ENCODE measurements around the gene NUDT16L1.

Gene NUDT16L1

DNA sequence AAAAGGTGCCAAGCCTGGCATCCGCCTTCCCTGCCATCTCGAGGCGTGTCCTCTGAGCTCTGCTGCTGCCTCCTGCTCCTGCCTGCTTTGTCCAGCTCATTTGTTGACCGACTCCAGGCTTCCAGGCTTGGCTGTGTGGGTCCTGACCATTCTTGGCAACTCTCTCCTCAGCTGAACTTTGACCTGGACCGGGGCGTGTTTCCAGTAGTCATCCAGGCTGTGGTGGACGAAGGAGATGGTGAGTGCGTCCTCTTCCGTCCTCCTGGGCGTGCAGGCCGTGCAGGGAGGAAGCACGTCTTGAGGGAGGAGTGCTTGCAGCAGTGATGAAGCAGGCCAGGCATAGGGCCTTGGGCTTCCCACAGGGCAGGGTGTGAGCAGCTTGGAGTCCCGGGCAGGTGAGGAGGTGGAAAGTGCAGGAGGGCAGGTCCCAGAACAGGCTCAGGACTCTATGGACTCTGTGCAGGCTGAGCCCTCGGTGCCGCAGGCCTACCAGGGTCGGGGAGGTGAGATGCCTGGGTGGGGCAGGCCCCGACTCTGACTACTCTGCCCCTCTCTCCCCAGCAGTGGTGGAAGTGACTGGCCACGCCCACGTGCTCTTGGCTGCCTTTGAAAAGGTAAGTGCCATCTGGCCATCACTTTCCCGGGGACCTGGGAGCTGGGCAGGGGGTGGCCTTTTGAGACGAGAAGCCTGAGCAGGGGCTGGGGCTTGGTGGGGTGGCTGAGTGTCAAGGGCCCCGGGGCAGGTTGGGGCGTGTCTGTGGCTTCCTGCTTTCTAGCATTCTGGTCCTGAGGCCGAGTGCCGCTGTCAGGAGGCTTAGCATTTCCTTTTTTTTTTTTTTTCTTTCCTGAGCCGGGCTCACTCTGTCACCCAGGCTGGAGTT lies 28.6 kb upstream of the NUDT16L1 start:
- no peak overlapping the region for H3K9ac ChIP-seq (ENCODE audit: low read length)
- H3K4me2 ChIP-seq (ENCODE audit: low read length) = no peak overlapping the region
- H3K9me3 ChIP-seq (ENCODE audit: low read length) = no peaks in the 10 kb centered on the region
- no peaks in the 10 kb centered on the region for H3K79me2 ChIP-seq (ENCODE audit: insufficient read depth, low read length)
- peaks cover 44% of the 10 kb centered on the region for H3K36me3 ChIP-seq (ENCODE audit: insufficient read depth, low read length)
- no peak overlapping the region for H3K4me3 ChIP-seq (ENCODE audit: low read depth, low read length, poor library complexity, severe bottlenecking)
- no peaks in the 10 kb centered on the region for H3K27me3 ChIP-seq (ENCODE audit: insufficient read depth, low read length)
- H3K4me1 ChIP-seq (ENCODE audit: insufficient read depth, low read length, severe bottlenecking) = peaks cover 19% of the 10 kb centered on the region
- no peak overlapping the region for H3K27ac ChIP-seq (ENCODE audit: low read depth, low read length, poor library complexity, severe bottlenecking)
- no peaks in the 10 kb centered on the region for H3F3A ChIP-seq (ENCODE audit: insufficient read depth, low read length)
- H4K20me1 ChIP-seq (ENCODE audit: insufficient read depth, low read length) = no peaks in the 10 kb centered on the region
- H2AFZ ChIP-seq (ENCODE audit: low read length) = no peak overlapping the region
- no peaks in the 10 kb centered on the region for H3K9me2 ChIP-seq (ENCODE audit: low read depth, low read length)
- TF ChIP-seq, protein P1, sequence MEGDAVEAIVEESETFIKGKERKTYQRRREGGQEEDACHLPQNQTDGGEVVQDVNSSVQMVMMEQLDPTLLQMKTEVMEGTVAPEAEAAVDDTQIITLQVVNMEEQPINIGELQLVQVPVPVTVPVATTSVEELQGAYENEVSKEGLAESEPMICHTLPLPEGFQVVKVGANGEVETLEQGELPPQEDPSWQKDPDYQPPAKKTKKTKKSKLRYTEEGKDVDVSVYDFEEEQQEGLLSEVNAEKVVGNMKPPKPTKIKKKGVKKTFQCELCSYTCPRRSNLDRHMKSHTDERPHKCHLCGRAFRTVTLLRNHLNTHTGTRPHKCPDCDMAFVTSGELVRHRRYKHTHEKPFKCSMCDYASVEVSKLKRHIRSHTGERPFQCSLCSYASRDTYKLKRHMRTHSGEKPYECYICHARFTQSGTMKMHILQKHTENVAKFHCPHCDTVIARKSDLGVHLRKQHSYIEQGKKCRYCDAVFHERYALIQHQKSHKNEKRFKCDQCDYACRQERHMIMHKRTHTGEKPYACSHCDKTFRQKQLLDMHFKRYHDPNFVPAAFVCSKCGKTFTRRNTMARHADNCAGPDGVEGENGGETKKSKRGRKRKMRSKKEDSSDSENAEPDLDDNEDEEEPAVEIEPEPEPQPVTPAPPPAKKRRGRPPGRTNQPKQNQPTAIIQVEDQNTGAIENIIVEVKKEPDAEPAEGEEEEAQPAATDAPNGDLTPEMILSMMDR (IDR thresholded peaks at IDR 0.05; ENCODE audit: low read length) = no peak
- no peak for TF ChIP-seq EZH2 (IDR thresholded peaks at IDR 0.05; ENCODE audit: borderline replicate concordance, low read length)

DNA sequence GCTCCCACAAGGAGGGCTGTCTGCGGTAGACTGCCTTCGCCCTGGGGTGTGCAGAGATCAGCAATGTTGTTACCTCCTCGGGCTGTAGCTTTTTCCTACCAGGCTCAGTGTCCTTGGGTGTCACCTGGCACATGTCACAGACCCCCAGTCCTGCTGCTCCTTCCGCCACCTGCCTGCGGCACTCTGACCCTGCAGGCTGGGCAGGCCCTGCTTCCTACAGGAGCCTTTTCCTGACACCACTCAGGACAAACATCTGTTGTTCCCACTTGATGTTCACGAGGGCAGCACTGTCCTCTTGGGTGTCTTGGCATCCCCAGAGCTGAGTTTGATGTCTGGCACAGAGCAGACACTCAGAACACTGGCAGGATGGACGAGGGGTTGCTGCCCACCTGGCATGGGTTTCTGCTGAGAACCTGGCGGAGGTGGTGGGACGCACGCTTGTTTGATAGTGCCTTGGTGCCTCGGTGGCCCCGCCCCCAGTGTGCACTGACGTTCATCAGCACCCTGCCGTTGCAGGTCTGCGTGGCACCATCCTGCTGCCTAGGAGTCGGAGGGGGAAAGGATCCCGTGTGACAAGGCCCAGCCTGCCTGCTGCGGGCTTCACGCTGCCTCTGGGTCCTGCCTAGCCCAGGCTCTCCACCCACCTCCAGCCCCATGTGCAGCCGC lies 26.7 kb upstream of the NUDT16L1 start:
- no peak overlapping the region for H3K27ac ChIP-seq (ENCODE audit: low read depth, low read length, poor library complexity, severe bottlenecking)
- peaks cover 49% of the 10 kb centered on the region for H3K36me3 ChIP-seq (ENCODE audit: insufficient read depth, low read length)
- peaks cover 19% of the 10 kb centered on the region for H3K4me1 ChIP-seq (ENCODE audit: insufficient read depth, low read length, severe bottlenecking)
- H3K9me3 ChIP-seq (ENCODE audit: low read length) = no peaks in the 10 kb centered on the region
- TF ChIP-seq, protein P1 (IDR thresholded peaks at IDR 0.05; ENCODE audit: low read length) = no peak
- TF ChIP-seq EZH2 (IDR thresholded peaks at IDR 0.05; ENCODE audit: borderline replicate concordance, low read length) = no peak
- H3F3A ChIP-seq (ENCODE audit: insufficient read depth, low read length) = no peaks in the 10 kb centered on the region
- no peaks in the 10 kb centered on the region for H3K27me3 ChIP-seq (ENCODE audit: insufficient read depth, low read length)
- no peak overlapping the region for H3K9ac ChIP-seq (ENCODE audit: low read length)
- H3K79me2 ChIP-seq (ENCODE audit: insufficient read depth, low read length) = no peaks in the 10 kb centered on the region
- H3K4me3 ChIP-seq (ENCODE audit: low read depth, low read length, poor library complexity, severe bottlenecking) = no peak overlapping the region
- no peak overlapping the region for H2AFZ ChIP-seq (ENCODE audit: low read length)
- no peaks in the 10 kb centered on the region for H4K20me1 ChIP-seq (ENCODE audit: insufficient read depth, low read length)
- no peak overlapping the region for H3K4me2 ChIP-seq (ENCODE audit: low read length)
- H3K9me2 ChIP-seq (ENCODE audit: low read depth, low read length) = no peaks in the 10 kb centered on the region

DNA sequence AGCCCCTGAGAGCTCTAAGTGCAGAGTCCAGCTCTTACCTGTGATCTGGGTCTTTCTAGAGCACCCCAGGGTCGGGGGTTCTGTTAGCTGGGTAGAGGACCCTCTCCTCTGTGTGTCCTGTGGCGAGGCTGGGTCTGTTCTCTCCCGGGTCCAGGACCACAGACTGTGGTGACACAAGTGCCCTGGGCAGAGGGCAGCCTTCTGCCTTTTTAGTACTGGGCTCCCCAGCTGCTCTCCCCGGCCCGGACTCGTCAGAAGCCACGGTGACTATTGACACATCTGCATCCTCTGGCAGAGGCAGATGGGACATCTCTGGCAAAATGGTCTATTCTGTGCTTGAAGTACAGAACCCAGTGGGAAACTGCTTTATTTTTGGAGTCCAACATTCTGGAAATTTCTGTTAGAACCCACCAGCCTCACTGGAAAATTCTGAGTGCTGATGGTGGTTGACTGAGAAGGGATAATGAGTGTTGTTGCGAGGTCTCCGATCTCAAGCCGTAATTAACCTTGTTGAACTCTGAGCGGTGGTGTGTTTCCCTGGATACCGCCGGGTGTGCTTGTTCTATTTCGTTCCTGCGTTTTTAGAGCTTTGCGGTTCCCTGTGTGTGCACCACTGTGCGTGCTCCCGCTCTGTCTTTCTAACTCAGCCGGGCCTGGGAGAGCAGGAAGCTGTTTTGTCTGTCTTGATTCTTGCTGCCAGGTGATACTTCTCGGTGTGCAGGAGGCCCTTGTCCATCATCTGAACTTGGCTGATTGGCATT lies 26.0 kb upstream of the NUDT16L1 start:
- Histone ChIP-seq H3F3A (ENCODE audit: insufficient read depth, low read length) (no peaks in the 10 kb centered on the region), H3K4me2 (ENCODE audit: low read length) (no peak overlapping the region), H3K9me2 (ENCODE audit: low read depth, low read length) (no peaks in the 10 kb centered on the region), H3K36me3 (ENCODE audit: insufficient read depth, low read length) (peaks cover 49% of the 10 kb centered on the region), H3K9ac (ENCODE audit: low read length) (no peak overlapping the region), H4K20me1 (ENCODE audit: insufficient read depth, low read length) (no peaks in the 10 kb centered on the region), H2AFZ (ENCODE audit: low read length) (no peak overlapping the region), H3K27ac (ENCODE audit: low read depth, low read length, poor library complexity, severe bottlenecking) (no peak overlapping the region), H3K4me3 (ENCODE audit: low read depth, low read length, poor library complexity, severe bottlenecking) (no peak overlapping the region), H3K9me3 (ENCODE audit: low read length) (no peaks in the 10 kb centered on the region), H3K27me3 (ENCODE audit: insufficient read depth, low read length) (no peaks in the 10 kb centered on the region), H3K4me1 (ENCODE audit: insufficient read depth, low read length, severe bottlenecking) (peaks cover 19% of the 10 kb centered on the region), H3K79me2 (ENCODE audit: insufficient read depth, low read length) (no peaks in the 10 kb centered on the region)
- no peak for TF ChIP-seq EZH2 (IDR thresholded peaks at IDR 0.05; ENCODE audit: borderline replicate concordance, low read length)
- TF ChIP-seq, protein P1 (IDR thresholded peaks at IDR 0.05; ENCODE audit: low read length) = no peak
